ENCODE data around the gene SNX24. TPM values are rescaled to one million over a fixed set of nuclear protein-coding genes. Genes with fewer than 3 reads are reported as not detected.

SNX24 gene
- total RNA-seq = 53.1 and 57.0 TPM in 2 replicates

- no peak for TF ChIP-seq CTCF (IDR thresholded peaks at IDR 0.05; ENCODE audit: insufficient read depth, low read length, poor library complexity, severe bottlenecking)
- Histone ChIP-seq H3K4me3 (ENCODE audit: low read depth, low read length) (peak within 1 kb of the TSS; percentile 82), H3K27me3 (ENCODE audit: control insufficient read depth, insufficient read depth, low read length) (no peaks in the 10 kb centered on the region), H3K36me3 (ENCODE audit: control insufficient read depth, insufficient read depth, low read length) (no peaks in the 10 kb centered on the region)
- DNase-seq (ENCODE audit: low read depth) = no peak
These were observed at the start of gene SNX24 for GRCh38 chr5:122845229-122846050. Gene SNX24 (plus strand): TSS chr5:122845613. CDS start chr5:122845634, 21 bp downstream.

- H3K4me3 ChIP-seq (ENCODE audit: low read depth, low read length) = no peak overlapping the region
- DNase-seq (ENCODE audit: low read depth) = no peak
- no peak for TF ChIP-seq CTCF (IDR thresholded peaks at IDR 0.05; ENCODE audit: insufficient read depth, low read length, poor library complexity, severe bottlenecking)
- H3K27me3 ChIP-seq (ENCODE audit: control insufficient read depth, insufficient read depth, low read length) = no peaks in the 10 kb centered on the region
- no peaks in the 10 kb centered on the region for H3K36me3 ChIP-seq (ENCODE audit: control insufficient read depth, insufficient read depth, low read length)
These were observed 39.9 kb upstream of the SNX24 start for GRCh38 chr5:122805481-122805880.

GRCh38 chr5:122810405-122810804 is 35.0 kb upstream of the SNX24 start:
- no peak overlapping the region for H3K4me3 ChIP-seq (ENCODE audit: low read depth, low read length)
- no peaks in the 10 kb centered on the region for H3K36me3 ChIP-seq (ENCODE audit: control insufficient read depth, insufficient read depth, low read length)
- no peaks in the 10 kb centered on the region for H3K27me3 ChIP-seq (ENCODE audit: control insufficient read depth, insufficient read depth, low read length)
- no peak for TF ChIP-seq CTCF (IDR thresholded peaks at IDR 0.05; ENCODE audit: insufficient read depth, low read length, poor library complexity, severe bottlenecking)
- no peak for DNase-seq (ENCODE audit: low read depth)

GRCh38 chr5:122815218-122815767 is 30.1 kb upstream of the SNX24 start:
- Histone ChIP-seq H3K27me3 (ENCODE audit: control insufficient read depth, insufficient read depth, low read length) (no peaks in the 10 kb centered on the region), H3K4me3 (ENCODE audit: low read depth, low read length) (no peak overlapping the region), H3K36me3 (ENCODE audit: control insufficient read depth, insufficient read depth, low read length) (no peaks in the 10 kb centered on the region)
- no peak for TF ChIP-seq CTCF (IDR thresholded peaks at IDR 0.05; ENCODE audit: insufficient read depth, low read length, poor library complexity, severe bottlenecking)
- no peak for DNase-seq (ENCODE audit: low read depth)

GRCh38 chr5:122816756-122817155 is 28.7 kb upstream of the SNX24 start:
- Histone ChIP-seq H3K27me3 (ENCODE audit: control insufficient read depth, insufficient read depth, low read length) (no peaks in the 10 kb centered on the region), H3K4me3 (ENCODE audit: low read depth, low read length) (no peak overlapping the region), H3K36me3 (ENCODE audit: control insufficient read depth, insufficient read depth, low read length) (no peaks in the 10 kb centered on the region)
- no peak for DNase-seq (ENCODE audit: low read depth)
- no peak for TF ChIP-seq CTCF (IDR thresholded peaks at IDR 0.05; ENCODE audit: insufficient read depth, low read length, poor library complexity, severe bottlenecking)

All from kidney epithelial cell (primary cell).